Measurements from ENCODE around the gene TSHZ3.

GRCh38 chr19:31351855-31352195 lies 2.6 kb upstream of the TSHZ3 start:
- TF ChIP-seq, protein P1, sequence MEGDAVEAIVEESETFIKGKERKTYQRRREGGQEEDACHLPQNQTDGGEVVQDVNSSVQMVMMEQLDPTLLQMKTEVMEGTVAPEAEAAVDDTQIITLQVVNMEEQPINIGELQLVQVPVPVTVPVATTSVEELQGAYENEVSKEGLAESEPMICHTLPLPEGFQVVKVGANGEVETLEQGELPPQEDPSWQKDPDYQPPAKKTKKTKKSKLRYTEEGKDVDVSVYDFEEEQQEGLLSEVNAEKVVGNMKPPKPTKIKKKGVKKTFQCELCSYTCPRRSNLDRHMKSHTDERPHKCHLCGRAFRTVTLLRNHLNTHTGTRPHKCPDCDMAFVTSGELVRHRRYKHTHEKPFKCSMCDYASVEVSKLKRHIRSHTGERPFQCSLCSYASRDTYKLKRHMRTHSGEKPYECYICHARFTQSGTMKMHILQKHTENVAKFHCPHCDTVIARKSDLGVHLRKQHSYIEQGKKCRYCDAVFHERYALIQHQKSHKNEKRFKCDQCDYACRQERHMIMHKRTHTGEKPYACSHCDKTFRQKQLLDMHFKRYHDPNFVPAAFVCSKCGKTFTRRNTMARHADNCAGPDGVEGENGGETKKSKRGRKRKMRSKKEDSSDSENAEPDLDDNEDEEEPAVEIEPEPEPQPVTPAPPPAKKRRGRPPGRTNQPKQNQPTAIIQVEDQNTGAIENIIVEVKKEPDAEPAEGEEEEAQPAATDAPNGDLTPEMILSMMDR (IDR thresholded peaks at IDR 0.05; ENCODE audit: poor library complexity, severe bottlenecking) = no peak
- TF ChIP-seq EZH2 (IDR thresholded peaks at IDR 0.05; ENCODE audit: borderline replicate concordance, insufficient read depth, low read length, poor library complexity, severe bottlenecking) (no peak), POLR2AphosphoS5 (IDR thresholded peaks at IDR 0.05) (no peak), EP300 (conservative IDR thresholded peaks at IDR 0.05; ENCODE audit: poor library complexity, severe bottlenecking) (no peak)
